AG09319 (cell line): Measurements from ENCODE around the gene CLIP4.

ENCODE experiments used
- DNase-seq: peaks from one replicate; pipeline ENCODE4 v3.0.0-alpha.2; 2010; ENCODE audit warnings: low read depth; ENCODE audit errors: extremely low read depth
- CTCF ChIP-seq: IDR thresholded peaks from 2 replicates; pipeline ENCODE4 v1.5.1; 2011; ENCODE audit warnings: low read depth, mild to moderate bottlenecking, inconsistent platforms, low read length, moderate library complexity

The CLIP4 gene

GRCh38 chr2:29160184-29160583 is 45.0 kb downstream of the CLIP4 start:
- no peak for TF ChIP-seq CTCF
- no peak for DNase-seq

- no peak for TF ChIP-seq CTCF
- no peak for DNase-seq
Observed at GRCh38 chr2:29162204-29162928, 47.2 kb downstream of the CLIP4 start.

GRCh38 chr2:29164091-29164846 is 49.1 kb downstream of the CLIP4 start:
- DNase-seq = no peak
- no peak for TF ChIP-seq CTCF

- DNase-seq = peak; percentile 54
Observed at GRCh38 chr2:29165362-29166241, 50.4 kb downstream of the CLIP4 start.

GRCh38 chr2:29166242-29167039 is 51.2 kb downstream of the CLIP4 start:
- no peak for DNase-seq
- TF ChIP-seq CTCF = no peak

More at GRCh38 chr2:29165362-29166241, 50.4 kb downstream of the CLIP4 start:
- no peak for TF ChIP-seq CTCF

GRCh38 chr2:29174937-29175336 is 59.7 kb downstream of the CLIP4 start:
- no peak for DNase-seq
- no peak for TF ChIP-seq CTCF
